T-helper 2 cell (primary cell): ENCODE measurements around the gene ZBTB20.

Source experiments
- DNase-seq, 5 experiments: peaks; one replicate each; pipeline versions ENCODE4 v3.0.0 to v3.0.0-alpha.2; 2012 to 2022

Gene ZBTB20

GRCh38 chr3:114506591-114507300, 640.3 kb downstream of the ZBTB20 start:
- DNase-seq: no peak

- no peak for DNase-seq
Observed at GRCh38 chr3:114504941-114505628, 642.0 kb downstream of the ZBTB20 start.

- no peak for DNase-seq
Observed at GRCh38 chr3:114502204-114502603, 644.9 kb downstream of the ZBTB20 start.

GRCh38 chr3:114499976-114500375, 647.1 kb downstream of the ZBTB20 start:
- peak in 2 of 5 experiments; percentile 34 to 55 for DNase-seq

GRCh38 chr3:114498539-114499370, 648.3 kb downstream of the ZBTB20 start:
- DNase-seq: no peak

- no peak for DNase-seq
Observed at GRCh38 chr3:114496874-114497273, 650.2 kb downstream of the ZBTB20 start.

- no peak for DNase-seq
Observed at GRCh38 chr3:114496466-114496865, 650.6 kb downstream of the ZBTB20 start.

GRCh38 chr3:114496021-114496434, 651.1 kb downstream of the ZBTB20 start:
- no peak for DNase-seq

GRCh38 chr3:114494498-114494897, 652.6 kb downstream of the ZBTB20 start:
- DNase-seq: no peak

- DNase-seq: no peak
Observed at GRCh38 chr3:114490829-114491228, 656.3 kb downstream of the ZBTB20 start.

- DNase-seq: no peak
Observed at GRCh38 chr3:114487502-114487901, 659.6 kb downstream of the ZBTB20 start.

GRCh38 chr3:114484919-114485318, 662.2 kb downstream of the ZBTB20 start:
- no peak for DNase-seq

- peak in 1 of 5 experiments; percentile 3 for DNase-seq
Observed at GRCh38 chr3:114481113-114481512, 666.0 kb downstream of the ZBTB20 start.

GRCh38 chr3:114480442-114480841, 666.6 kb downstream of the ZBTB20 start:
- DNase-seq: no peak

GRCh38 chr3:114478801-114479200, 668.3 kb downstream of the ZBTB20 start:
- no peak for DNase-seq

- DNase-seq: no peak
Observed at GRCh38 chr3:114476511-114476910, 670.6 kb downstream of the ZBTB20 start.

GRCh38 chr3:114471478-114471877, 675.6 kb downstream of the ZBTB20 start:
- DNase-seq: no peak

- no peak for DNase-seq
Observed at GRCh38 chr3:114469070-114469469, 678.0 kb downstream of the ZBTB20 start.

- no peak for DNase-seq
Observed at GRCh38 chr3:114466816-114467215, 680.3 kb downstream of the ZBTB20 start.

- no peak for DNase-seq
Observed at GRCh38 chr3:114466251-114466650, 680.8 kb downstream of the ZBTB20 start.

- DNase-seq: no peak
Observed at GRCh38 chr3:114464548-114464947, 682.5 kb downstream of the ZBTB20 start.

- DNase-seq: no peak
Observed at GRCh38 chr3:114462750-114463149, 684.3 kb downstream of the ZBTB20 start.

- DNase-seq: no peak
Observed at GRCh38 chr3:114460459-114460858, 686.6 kb downstream of the ZBTB20 start.
